GM19193 (cell line): Measurements from ENCODE around the gene ADGRE2.
"Not testable (repeated sequence)": the region's sequence is repeated elsewhere in the genome, so short reads cannot be mapped to it uniquely, and the experiment has no call there.

Experiments used
- POLR2A ChIP-seq: IDR thresholded peaks from 4 replicates; pipeline ENCODE4 v1.6.1; 2011; ENCODE audit not compliant: insufficient read depth, insufficient read length; ENCODE audit errors: extremely low read depth

The ADGRE2 gene

DNA sequence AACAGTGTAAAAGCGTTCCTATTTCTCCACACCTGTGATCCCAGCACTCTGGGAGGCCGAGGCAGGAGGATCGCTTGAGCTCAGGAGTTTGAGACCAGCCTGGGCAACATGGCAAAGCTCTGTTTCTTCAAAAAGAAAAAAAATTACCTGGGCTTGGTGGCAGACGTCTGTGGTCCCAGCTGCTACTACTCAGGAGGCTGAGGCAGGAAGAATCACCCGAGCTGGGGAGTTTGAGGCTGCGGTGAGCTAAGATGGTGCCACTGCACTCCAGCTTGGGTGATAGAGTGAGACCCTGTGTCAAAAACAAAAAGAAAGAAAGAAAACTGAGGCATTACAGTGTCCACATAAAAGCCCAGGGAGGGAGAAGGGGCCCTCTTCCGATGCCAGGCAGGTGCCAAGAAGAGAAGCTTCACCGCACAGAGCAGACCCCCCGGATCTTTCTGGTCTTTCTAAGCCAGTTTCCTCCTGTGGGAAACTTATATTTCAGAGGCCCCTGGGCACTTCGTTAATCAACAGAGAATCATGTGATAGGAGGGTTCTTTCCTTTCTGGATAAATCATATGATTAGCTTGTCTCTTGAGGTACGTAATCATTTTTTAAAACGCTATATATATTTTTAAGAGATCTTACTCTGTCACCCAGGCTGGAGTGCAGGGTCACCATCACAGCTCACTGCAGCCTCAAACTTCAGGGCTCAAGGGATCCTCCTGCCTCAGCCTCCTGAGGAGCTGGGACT lies at the start of gene ADGRE2:
Gene ADGRE2 (minus strand): TSS at position 451 of the 736 bp plus-strand sequence. CDS start 1,804 bp downstream, outside the sequence.
- not testable (repeated sequence) for TF ChIP-seq POLR2A

DNA sequence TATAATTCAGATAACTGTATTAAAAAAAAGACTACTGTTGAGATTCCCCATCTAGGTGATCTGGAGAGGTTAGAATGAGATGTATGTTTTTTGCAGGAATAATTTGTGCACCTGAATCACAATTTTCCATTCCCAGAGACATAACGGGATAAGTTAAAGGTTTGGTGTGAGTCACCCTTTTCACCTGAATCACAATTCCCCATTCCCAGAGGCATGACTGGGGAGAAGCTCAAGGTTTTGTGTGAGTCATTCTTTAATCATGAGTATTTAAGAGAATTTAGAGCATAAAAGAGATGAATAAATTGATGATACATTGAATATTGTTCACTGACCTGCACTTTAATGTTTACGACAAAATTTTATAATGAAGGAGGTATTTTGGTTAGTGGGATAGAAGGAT lies 47.6 kb upstream of the ADGRE2 start:
- no peak for TF ChIP-seq POLR2A

DNA sequence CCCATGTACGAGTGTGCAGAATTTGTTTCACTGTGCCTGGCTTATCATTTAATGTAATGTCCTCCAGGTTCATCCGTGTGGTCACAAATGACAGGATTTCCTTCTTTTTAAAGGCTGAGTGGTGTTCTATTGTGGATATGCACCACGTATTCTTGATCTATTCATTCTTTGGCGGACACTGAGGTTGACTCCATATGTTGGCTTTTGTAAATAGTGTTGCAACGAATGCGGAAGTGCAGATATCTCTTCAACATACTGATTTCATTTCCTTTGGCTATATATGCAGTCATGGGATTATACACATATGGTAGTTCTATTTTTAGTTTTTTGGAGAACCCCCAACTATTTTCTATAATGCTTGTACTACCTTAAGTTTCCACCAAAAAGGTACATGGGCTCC lies 43.6 kb upstream of the ADGRE2 start:
- no peak for TF ChIP-seq POLR2A

DNA sequence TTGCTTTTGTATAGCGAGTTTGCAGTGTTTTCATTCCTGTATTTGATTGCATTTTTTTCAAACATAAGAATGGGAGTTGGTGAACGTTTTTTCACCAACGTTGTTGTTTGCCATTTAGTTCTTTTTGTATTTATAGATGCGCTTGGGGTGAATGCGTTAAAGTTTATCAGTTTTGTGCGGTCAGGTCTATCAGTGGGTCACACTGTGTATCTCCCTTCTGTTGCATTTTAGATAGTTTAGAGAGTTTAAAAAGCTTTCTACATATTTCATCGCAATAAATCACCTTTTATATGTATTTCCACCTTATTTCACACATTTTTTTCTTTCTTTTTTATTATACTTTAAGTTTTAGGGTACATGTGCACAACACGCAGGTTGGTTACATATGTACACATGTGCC lies 40.2 kb upstream of the ADGRE2 start:
- TF ChIP-seq POLR2A = no peak

DNA sequence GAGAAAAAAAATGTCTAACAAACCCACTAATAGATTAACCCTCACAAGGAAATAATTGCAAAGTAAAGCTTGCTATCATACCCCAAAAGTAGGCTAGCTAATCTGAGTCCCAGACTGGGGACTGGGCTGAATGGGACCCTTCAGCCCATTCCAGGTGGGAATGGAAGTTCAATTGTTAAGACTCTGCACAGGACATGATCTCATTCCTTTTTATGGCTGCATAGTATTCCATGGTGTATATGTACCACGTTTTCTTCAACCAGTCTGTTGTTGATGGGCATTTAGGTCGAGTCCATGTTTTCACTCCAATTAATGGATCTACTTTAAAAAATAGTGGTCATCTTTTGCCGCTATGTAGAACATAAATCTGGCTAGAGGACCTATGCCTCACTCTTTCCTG lies 38.7 kb upstream of the ADGRE2 start:
- TF ChIP-seq POLR2A = no peak

DNA sequence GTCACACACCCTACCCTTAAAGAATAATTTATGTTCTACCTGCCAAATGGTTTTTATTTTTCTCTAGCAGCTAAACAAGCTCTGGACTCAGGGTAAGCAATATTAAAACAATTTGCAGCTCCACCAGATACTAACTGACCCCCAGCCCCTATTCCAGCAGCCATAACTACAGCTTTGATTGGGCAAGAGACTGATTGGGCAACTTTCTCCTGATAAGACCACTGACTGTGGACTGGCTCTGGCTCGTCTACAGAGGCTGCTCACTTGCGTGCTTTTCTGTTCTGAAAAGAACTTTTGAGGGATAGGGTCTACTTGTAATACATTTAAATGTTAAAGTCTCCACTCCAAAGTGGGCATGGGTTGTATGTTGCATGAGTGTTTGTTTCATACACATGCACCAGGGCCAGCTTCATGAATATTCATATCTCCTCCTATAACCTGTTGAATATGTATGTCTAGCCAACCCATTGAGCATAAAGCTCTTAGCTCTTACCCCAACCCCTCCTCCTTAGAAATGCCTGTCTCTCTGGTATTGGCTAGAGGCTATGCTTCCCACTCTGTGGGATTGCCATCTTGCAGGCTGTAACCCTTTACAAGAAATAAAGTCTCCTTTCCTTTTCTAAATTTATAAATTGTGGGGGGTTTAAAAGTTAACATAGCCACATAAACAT lies 36.8 kb upstream of the ADGRE2 start:
- TF ChIP-seq POLR2A = no peak

DNA sequence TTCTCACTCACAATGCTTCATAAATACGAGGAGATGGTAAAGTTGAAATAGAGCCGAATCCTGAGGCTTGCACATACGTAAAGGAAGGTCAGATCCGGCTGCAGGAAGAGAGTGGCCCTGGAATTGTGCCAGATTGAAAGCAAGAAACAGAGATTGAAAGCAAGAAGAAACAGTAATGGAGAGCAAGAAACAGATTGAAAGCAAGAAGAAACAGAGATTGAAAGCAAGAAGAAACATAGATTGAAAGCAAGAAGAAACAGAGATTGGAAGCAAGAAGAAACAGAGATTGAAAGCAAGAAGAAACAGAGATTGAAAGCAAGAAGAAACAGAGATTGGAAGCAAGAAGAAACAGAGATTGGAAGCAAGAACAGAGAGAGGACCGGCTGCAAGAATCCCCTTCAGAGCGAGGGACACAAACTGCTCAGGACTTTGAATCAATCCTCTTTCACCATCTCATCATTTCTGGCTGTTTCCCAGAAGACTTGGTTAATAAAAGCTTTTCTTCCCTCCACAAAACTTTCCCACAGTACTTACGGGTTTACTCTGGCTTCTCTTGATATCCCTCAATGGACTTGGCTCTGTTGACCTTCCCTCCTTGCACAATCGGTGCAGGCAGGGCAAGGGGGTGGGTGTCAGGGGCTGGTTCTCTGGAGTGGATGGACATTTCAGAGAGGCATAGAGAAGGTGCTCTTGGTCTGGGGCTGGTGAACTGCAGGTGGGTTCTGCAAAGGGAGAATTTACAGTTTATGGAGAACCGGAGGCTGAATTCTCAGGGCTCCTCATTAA lies 31.1 kb upstream of the ADGRE2 start:
- TF ChIP-seq POLR2A = no peak

DNA sequence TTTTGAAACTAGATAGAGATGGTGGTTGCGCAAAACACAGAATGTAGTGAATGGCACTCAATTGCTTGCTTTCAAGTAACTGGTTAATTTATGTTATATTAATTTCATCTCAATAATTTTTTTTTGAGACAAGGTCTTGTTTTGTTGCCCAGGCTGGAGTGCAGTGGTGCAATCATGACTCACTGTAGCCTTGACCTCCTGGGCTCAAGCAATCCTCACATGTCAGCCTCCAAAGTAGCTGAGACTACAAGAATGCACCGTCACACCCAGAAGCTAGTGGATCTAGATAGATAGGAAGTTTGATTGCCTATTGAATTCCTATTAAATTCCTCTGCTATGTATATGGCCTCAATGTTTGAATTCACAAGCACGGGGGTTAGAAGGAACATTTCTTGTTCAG lies 26.4 kb upstream of the ADGRE2 start:
- no peak for TF ChIP-seq POLR2A

DNA sequence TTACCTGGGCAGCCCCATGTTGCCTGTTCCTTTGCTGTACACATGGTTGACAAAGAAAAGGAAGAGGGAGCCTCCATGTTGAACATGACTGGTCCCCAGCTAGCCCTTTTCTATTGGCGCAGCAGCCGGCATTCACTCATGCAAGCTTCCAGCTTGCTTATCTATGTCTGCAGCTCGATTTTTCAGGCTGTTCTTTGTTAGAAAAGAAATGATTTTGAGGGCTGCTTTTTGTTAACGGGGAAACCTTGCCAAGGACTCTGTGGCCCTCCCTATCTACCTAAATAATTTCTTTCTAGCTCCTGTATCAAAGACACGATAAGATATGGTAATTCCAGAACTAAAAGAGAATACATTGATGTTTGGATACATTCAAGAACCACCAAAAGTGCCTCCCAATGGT lies 20.4 kb upstream of the ADGRE2 start:
- TF ChIP-seq POLR2A = no peak

DNA sequence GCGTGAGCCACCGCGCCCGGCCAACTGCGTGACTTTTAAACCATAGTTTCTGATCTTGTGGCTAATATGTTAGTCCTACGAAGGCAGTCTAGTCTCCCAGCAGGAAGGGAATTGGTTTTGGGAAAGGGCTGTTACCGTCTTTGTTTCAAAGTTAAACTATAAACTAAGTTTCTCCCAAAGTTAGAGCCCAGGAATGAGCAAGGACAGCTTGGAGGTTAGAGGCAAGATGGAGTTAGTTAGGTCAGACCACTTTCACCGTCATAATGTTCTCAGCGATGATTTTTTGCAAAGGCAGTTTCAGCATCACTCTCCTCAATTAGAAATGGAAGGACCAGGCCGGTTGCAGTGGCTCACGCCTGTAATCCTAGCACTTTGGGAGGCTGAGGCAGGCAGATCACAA lies 17.7 kb upstream of the ADGRE2 start:
- no peak for TF ChIP-seq POLR2A

DNA sequence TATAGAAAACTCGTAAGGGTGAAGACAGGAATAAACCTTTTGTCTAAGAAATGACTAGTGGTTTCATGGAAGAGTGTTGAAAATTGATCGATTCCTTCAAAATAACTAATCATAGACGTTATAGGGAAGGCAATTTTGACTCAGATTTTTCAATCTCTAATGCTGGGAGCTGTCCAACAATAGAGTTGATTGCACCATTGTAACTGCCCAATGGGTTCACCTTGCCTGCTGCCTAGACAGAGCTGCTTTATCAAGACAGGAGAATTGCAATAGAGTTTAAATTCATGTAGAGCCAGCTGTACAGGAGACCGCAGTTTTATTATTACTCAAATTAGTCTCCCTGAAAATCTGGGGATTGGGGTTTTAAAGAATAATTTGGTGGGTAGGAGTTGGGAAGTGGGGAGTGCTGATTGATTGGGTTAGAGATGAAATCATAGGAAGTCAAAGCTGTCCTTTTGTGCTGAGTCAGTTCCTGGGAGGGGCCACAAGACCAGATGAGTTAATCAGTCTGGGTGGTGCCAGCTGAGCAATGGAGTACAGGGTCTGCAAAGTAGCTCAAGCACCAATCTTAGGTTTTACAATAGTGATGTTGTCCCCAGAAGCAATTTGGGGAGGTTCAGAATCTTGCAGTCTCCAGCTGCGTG lies 16.8 kb upstream of the ADGRE2 start:
- TF ChIP-seq POLR2A = no peak

DNA sequence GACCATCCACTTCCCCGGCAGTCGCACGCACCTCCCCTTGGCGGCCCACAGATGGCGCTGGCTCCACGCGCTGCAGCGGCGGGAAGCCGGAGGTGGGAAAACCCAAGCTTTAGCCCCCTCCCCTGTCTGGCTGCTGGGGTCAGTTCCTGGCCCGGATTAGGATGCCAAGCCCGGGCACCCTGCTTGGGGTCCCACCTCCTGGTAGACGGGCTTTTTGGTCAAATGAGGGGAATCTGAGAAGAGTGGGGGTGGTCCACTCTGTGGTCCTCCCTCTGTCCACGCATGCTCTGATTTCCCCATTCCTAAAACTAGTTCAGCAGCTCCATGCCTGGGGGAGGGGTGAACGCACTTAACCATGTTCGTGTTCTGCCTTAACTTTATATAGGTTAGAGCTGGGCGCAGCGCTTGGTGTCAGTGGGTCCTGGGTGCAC lies 8.1 kb upstream of the ADGRE2 start:
- TF ChIP-seq POLR2A = no peak

DNA sequence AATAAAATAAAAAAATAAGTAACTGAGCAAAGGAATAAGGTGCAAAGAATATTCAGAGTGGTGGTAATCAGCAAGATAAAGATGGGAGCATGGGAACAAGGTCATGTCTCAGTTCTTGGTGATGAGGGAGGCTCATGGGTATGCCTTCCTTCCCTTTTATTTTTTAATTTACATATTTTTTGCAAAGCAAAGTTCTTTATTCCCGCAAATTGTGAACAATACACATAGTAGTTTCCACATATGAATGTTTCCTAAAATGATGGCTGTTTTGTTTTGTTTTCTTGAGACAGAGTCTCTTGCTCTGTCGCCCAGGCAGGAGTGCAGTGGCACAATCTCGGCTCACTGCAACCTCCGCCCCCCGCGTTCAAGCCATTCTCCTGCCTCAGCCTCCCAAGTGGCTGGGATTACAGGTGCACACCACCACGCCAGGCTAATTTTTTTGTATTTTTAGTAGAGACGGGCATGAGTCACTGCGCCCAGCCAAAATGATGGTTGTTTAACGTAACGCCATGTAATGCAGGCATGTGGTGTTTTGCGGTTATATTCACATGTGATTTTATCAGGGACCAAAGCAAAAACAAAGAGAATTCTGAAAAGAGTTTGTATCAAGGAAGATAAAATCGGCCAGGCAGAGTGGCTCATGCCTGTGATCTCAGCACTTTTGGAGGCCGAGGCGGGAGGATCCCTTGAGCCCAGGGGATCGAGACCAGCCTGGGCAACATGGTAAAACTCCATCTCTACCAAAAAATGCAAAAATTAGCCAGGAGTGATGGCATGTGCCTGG lies 4.5 kb upstream of the ADGRE2 start:
- no peak for TF ChIP-seq POLR2A

DNA sequence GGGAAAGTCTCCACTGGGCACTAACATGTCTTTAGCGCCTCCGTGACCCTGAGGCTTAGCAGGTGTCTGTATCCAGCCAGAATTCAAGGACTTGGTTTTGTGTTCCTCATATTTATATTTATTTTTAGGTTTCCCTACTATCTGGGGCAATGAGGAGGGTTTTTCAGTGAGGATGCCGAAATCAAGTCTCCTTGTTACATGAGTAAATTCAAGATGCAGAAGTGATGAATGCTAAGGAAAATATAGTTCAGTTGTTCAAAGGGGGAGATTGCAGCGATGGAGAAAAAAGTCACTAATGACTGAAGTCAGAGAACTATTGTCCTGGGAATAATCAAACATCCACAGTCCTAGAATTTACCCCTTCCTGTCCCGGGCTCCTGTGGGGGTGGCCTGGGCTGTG lies 791 bp upstream of the ADGRE2 start:
- no peak for TF ChIP-seq POLR2A
